ENCODE measurements around the gene MTHFD2.

DNA sequence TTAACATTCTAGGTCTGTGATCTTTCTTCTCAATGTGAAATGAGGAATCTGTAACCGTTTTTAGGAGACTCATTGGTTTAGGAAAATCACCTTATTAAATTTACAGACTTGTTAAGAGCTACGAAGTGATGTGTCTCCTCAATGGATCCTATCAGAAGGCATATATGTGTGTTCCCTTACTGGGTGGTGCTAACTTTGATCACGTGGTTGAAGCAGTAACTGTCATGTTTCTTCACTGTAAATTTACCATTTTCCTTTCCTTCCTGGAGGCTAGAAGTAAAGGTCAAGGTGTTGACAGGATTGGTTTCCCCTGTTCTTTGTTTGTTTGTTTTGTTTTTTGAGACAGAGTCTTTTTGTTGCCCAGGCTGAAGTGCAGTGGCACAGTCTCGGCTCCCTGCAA, 1.4 kb upstream of the MTHFD2 start:
- TF ChIP-seq, protein P1, sequence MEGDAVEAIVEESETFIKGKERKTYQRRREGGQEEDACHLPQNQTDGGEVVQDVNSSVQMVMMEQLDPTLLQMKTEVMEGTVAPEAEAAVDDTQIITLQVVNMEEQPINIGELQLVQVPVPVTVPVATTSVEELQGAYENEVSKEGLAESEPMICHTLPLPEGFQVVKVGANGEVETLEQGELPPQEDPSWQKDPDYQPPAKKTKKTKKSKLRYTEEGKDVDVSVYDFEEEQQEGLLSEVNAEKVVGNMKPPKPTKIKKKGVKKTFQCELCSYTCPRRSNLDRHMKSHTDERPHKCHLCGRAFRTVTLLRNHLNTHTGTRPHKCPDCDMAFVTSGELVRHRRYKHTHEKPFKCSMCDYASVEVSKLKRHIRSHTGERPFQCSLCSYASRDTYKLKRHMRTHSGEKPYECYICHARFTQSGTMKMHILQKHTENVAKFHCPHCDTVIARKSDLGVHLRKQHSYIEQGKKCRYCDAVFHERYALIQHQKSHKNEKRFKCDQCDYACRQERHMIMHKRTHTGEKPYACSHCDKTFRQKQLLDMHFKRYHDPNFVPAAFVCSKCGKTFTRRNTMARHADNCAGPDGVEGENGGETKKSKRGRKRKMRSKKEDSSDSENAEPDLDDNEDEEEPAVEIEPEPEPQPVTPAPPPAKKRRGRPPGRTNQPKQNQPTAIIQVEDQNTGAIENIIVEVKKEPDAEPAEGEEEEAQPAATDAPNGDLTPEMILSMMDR (IDR thresholded peaks at IDR 0.05; ENCODE audit: low read depth, low read length, poor library complexity, severe bottlenecking), result no peak
- no peak for TF ChIP-seq EZH2phosphoT487 (IDR thresholded peaks at IDR 0.05; ENCODE audit: borderline replicate concordance, low read length)

Data from DOHH2 (cell line).